GM12878 (cell line): ENCODE data around the gene TPCN1. TPM values are rescaled to one million over a fixed set of nuclear protein-coding genes. Genes with fewer than 3 reads are reported as not detected.
A peak's percentile ranks its signal among the peaks of the same experiment; 100 is the strongest.

ENCODE experiments used
- ATF3 ChIP-seq: IDR thresholded peaks from 2 replicates; pipeline ENCODE4 v1.6.1; 2011; ENCODE audit warnings: low read depth, mild to moderate bottlenecking, low read length, moderate library complexity, borderline replicate concordance; ENCODE audit errors: extremely low read depth
- ATF7 ChIP-seq: fragments of 450-650 bp; IDR thresholded peaks from 2 replicates; pipeline ENCODE4 v1.6.1; 2016; ENCODE audit warnings: low read depth, mild to moderate bottlenecking
- BACH1 ChIP-seq: fragments of 450-650 bp; IDR thresholded peaks from 2 replicates; pipeline ENCODE4 v1.6.1; 2017; ENCODE audit warnings: mild to moderate bottlenecking, borderline replicate concordance
- CHD1 ChIP-seq: IDR thresholded peaks from 2 replicates; pipeline ENCODE4 v1.6.1; 2012; ENCODE audit warnings: low read depth, low read length, improper control_type of control experiment
- CREB1 ChIP-seq: IDR thresholded peaks from 2 replicates; pipeline ENCODE4 v1.6.1; 2012; ENCODE audit warnings: low read depth, mild to moderate bottlenecking, inconsistent platforms
- CREM ChIP-seq: IDR thresholded peaks from 2 replicates; pipeline ENCODE4 v1.6.1; 2014; ENCODE audit warnings: antibody characterized with exemption, low read depth
- ESRRA ChIP-seq: IDR thresholded peaks from 2 replicates; pipeline ENCODE4 v1.6.1; 2012; ENCODE audit warnings: mild to moderate bottlenecking, low read length, improper control_type of control experiment
- GATAD2B ChIP-seq: fragments of 450-650 bp; conservative IDR thresholded peaks from 2 replicates; pipeline ENCODE4 v1.6.1; 2017; ENCODE audit warnings: low read depth, mild to moderate bottlenecking, moderate library complexity
- HDAC2 ChIP-seq: fragments of 200-600 bp; sonication (generic); IDR thresholded peaks from 2 replicates; pipeline ENCODE4 v1.6.1; 2017
- IKZF2 ChIP-seq, 2 experiments: fragments of 450-650 bp; IDR thresholded peaks; 2 replicates each; pipeline ENCODE4 v1.6.1; 2017; ENCODE audit warnings: mild to moderate bottlenecking in 2 of 2, moderate library complexity in 2 of 2
- IRF4 ChIP-seq: IDR thresholded peaks from 2 replicates; pipeline ENCODE4 v1.6.1; 2011; ENCODE audit warnings: low read depth, low read length
- MYC ChIP-seq: IDR thresholded peaks from 2 replicates; pipeline ENCODE4 v1.6.1; 2011; ENCODE audit warnings: mild to moderate bottlenecking, low read length, moderate library complexity, inconsistent platforms; ENCODE audit not compliant: insufficient read depth, insufficient replicate concordance, insufficient read length, severe bottlenecking
- NRF1 ChIP-seq: conservative IDR thresholded peaks from 2 replicates; pipeline ENCODE4 v1.6.1; 2011; ENCODE audit warnings: mild to moderate bottlenecking, low read depth, low read length, improper control_type of control experiment
- SIX5 ChIP-seq: IDR thresholded peaks from 2 replicates; pipeline ENCODE4 v1.6.1; 2011; ENCODE audit warnings: mild to moderate bottlenecking, low read depth, low read length, moderate library complexity; ENCODE audit not compliant: severe bottlenecking
- STAT3 ChIP-seq: IDR thresholded peaks from 2 replicates; pipeline ENCODE4 v1.6.1; 2011; ENCODE audit warnings: low read depth, low read length, improper control_type of control experiment
- WRNIP1 ChIP-seq: IDR thresholded peaks from 2 replicates; pipeline ENCODE4 v1.6.1; 2011; ENCODE audit warnings: low read depth, low read length, improper control_type of control experiment, borderline replicate concordance
- ZBED1 ChIP-seq: IDR thresholded peaks from 2 replicates; pipeline ENCODE4 v1.6.1; 2016; ENCODE audit warnings: borderline replicate concordance
- ZNF384 ChIP-seq: IDR thresholded peaks from 2 replicates; pipeline ENCODE4 v1.6.1; 2012; ENCODE audit warnings: low read depth, mild to moderate bottlenecking, low read length, improper control_type of control experiment, borderline replicate concordance
- ZNF622 ChIP-seq: fragments of 450-650 bp; IDR thresholded peaks from 2 replicates; pipeline ENCODE4 v1.6.1; 2017; ENCODE audit warnings: mild to moderate bottlenecking, inconsistent platforms
- polyA plus RNA-seq, 11 experiments: library from polyadenylated mRNA; depleted of rRNA in 4 of 11; unstranded in 6 of 11; stranded (reverse) in 5 of 11; fragments of >200 nt; fragmentation: Nextera tagmentation in 4 of 11; fragmentation: Illumina TruSeq in 1 of 11; extraction: Ambion mirVana in 4 of 11; extraction: Trizol in 1 of 11; gene quantifications; 1 replicate in 1 of 11; 2 replicates in 10 of 11; pipeline versions ENCODE4 v1.2.1 to v1.2.3, GENCODE V29; 2011 to 2016; ENCODE audit warnings: inconsistent platforms in 2 of 11, missing spikeins in 2 of 11, low read depth in 1 of 11
- total RNA-seq, 4 experiments: library from RNA; depleted of rRNA in 3 of 4; stranded (reverse); fragments of >200 nt in 3 of 4; fragmentation: Illumina TruSeq in 1 of 4; extraction: Trizol in 1 of 4; gene quantifications; 2 replicates each; pipeline versions ENCODE4 v1.2.1 to v1.2.3, GENCODE V29; 2013 to 2021
- TF ChIP-seq, protein P1 (sequence below): fragments of 150-350 bp; IDR thresholded peaks from 2 replicates; pipeline ENCODE4 v1.6.1; 2016; ENCODE audit warnings: low read depth, low read length
- TF ChIP-seq, protein P2 (sequence below): fragments of 450-650 bp; IDR thresholded peaks from 2 replicates; pipeline ENCODE4 v1.6.1; 2018; ENCODE audit warnings: mild to moderate bottlenecking, low read depth, moderate library complexity; ENCODE audit not compliant: partially characterized antibody
- TF ChIP-seq, protein P3 (sequence below): IDR thresholded peaks from 2 replicates; pipeline ENCODE4 v1.6.1; 2011; ENCODE audit warnings: low read depth, low read length, improper control_type of control experiment, borderline replicate concordance

Gene TPCN1
- total and polyA plus RNA-seq, 10 of the 15 experiments (the other 5 are each of a cell fraction or from before 2014, with no cell fraction given): 0.79 to 30.9 (median 19.4) TPM

GRCh38 chr12:113221181-113221996, at the start of gene TPCN1 (continued):
- TF ChIP-seq, protein P1, sequence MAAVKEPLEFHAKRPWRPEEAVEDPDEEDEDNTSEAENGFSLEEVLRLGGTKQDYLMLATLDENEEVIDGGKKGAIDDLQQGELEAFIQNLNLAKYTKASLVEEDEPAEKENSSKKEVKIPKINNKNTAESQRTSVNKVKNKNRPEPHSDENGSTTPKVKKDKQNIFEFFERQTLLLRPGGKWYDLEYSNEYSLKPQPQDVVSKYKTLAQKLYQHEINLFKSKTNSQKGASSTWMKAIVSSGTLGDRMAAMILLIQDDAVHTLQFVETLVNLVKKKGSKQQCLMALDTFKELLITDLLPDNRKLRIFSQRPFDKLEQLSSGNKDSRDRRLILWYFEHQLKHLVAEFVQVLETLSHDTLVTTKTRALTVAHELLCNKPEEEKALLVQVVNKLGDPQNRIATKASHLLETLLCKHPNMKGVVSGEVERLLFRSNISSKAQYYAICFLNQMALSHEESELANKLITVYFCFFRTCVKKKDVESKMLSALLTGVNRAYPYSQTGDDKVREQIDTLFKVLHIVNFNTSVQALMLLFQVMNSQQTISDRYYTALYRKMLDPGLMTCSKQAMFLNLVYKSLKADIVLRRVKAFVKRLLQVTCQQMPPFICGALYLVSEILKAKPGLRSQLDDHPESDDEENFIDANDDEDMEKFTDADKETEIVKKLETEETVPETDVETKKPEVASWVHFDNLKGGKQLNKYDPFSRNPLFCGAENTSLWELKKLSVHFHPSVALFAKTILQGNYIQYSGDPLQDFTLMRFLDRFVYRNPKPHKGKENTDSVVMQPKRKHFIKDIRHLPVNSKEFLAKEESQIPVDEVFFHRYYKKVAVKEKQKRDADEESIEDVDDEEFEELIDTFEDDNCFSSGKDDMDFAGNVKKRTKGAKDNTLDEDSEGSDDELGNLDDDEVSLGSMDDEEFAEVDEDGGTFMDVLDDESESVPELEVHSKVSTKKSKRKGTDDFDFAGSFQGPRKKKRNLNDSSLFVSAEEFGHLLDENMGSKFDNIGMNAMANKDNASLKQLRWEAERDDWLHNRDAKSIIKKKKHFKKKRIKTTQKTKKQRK: peak; percentile 5
- TF ChIP-seq IKZF2 (IDR thresholded peaks at IDR 0.05) (no peak), STAT3 (no peak), CREB1 (peak; percentile 24; the same call in 1 of the 2 replicates), IRF4 (no peak), CHD1 (peak; percentile 78; the same call in 1 of the 2 replicates), SIX5 (no peak), ATF3 (no peak), BACH1 (peak; percentile 90), HDAC2 (no peak), ZNF384 (no peak), CREM (peak; percentile 10; the same call in 1 of the 2 replicates), NRF1 (0 out of 2 replicates have a peak, but pooled peaks have one; percentile 14), ZBED1 (no peak), ZNF622 (no peak), ATF7 (no peak; the same call in 1 of the 2 replicates), GATAD2B (peak; percentile 93), WRNIP1 (no peak), MYC (no peak), ESRRA (no peak)
- TF ChIP-seq, protein P2, sequence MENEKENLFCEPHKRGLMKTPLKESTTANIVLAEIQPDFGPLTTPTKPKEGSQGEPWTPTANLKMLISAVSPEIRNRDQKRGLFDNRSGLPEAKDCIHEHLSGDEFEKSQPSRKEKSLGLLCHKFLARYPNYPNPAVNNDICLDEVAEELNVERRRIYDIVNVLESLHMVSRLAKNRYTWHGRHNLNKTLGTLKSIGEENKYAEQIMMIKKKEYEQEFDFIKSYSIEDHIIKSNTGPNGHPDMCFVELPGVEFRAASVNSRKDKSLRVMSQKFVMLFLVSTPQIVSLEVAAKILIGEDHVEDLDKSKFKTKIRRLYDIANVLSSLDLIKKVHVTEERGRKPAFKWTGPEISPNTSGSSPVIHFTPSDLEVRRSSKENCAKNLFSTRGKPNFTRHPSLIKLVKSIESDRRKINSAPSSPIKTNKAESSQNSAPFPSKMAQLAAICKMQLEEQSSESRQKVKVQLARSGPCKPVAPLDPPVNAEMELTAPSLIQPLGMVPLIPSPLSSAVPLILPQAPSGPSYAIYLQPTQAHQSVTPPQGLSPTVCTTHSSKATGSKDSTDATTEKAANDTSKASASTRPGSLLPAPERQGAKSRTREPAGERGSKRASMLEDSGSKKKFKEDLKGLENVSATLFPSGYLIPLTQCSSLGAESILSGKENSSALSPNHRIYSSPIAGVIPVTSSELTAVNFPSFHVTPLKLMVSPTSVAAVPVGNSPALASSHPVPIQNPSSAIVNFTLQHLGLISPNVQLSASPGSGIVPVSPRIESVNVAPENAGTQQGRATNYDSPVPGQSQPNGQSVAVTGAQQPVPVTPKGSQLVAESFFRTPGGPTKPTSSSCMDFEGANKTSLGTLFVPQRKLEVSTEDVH: no peak
- TF ChIP-seq, protein P3, sequence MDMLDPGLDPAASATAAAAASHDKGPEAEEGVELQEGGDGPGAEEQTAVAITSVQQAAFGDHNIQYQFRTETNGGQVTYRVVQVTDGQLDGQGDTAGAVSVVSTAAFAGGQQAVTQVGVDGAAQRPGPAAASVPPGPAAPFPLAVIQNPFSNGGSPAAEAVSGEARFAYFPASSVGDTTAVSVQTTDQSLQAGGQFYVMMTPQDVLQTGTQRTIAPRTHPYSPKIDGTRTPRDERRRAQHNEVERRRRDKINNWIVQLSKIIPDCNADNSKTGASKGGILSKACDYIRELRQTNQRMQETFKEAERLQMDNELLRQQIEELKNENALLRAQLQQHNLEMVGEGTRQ: no peak; the same call in 1 of the 2 replicates
